DND-41 (cell line): ENCODE data around the gene TRH.

Experiments used
- EZH2 ChIP-seq: IDR thresholded peaks from 3 replicates; pipeline ENCODE4 v1.6.1; 2012; ENCODE audit warnings: borderline replicate concordance, low read depth, mild to moderate bottlenecking, moderate library complexity, low read length, inconsistent platforms; ENCODE audit not compliant: severe bottlenecking
- TF ChIP-seq, protein P1 (sequence below): IDR thresholded peaks from 2 replicates; pipeline ENCODE4 v1.5.1; 2012; ENCODE audit warnings: borderline replicate concordance, low read length, moderate library complexity, mild to moderate bottlenecking; ENCODE audit not compliant: poor library complexity, severe bottlenecking; ENCODE audit errors: extremely low read depth

- TF ChIP-seq, protein P1, sequence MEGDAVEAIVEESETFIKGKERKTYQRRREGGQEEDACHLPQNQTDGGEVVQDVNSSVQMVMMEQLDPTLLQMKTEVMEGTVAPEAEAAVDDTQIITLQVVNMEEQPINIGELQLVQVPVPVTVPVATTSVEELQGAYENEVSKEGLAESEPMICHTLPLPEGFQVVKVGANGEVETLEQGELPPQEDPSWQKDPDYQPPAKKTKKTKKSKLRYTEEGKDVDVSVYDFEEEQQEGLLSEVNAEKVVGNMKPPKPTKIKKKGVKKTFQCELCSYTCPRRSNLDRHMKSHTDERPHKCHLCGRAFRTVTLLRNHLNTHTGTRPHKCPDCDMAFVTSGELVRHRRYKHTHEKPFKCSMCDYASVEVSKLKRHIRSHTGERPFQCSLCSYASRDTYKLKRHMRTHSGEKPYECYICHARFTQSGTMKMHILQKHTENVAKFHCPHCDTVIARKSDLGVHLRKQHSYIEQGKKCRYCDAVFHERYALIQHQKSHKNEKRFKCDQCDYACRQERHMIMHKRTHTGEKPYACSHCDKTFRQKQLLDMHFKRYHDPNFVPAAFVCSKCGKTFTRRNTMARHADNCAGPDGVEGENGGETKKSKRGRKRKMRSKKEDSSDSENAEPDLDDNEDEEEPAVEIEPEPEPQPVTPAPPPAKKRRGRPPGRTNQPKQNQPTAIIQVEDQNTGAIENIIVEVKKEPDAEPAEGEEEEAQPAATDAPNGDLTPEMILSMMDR, result no peak
- TF ChIP-seq EZH2, result no peak
Measured at GRCh38 chr3:129967761-129968160, 6.8 kb upstream of the TRH start.
